Epithelial cell of proximal tubule (primary cell): ENCODE data around the gene FCN1. TPM values are rescaled to one million over a fixed set of nuclear protein-coding genes. Genes with fewer than 3 reads are reported as not detected.

Source experiments
- DNase-seq: peaks from one replicate; pipeline ENCODE4 v3.0.0-alpha.2; 2011; ENCODE audit warnings: low read depth
- H3K4me3 ChIP-seq: 2 replicates; pipeline ENCODE4 v1.5.1; 2011; ENCODE audit warnings: low read depth, mild to moderate bottlenecking, low read length
- CTCF ChIP-seq: conservative IDR thresholded peaks from 2 replicates; pipeline ENCODE4 v1.5.1; 2012; ENCODE audit warnings: low read depth, mild to moderate bottlenecking, low read length
- total RNA-seq: library from RNA; depleted of rRNA; stranded (reverse); fragments of >200 nt; gene quantifications from 2 replicates; pipeline ENCODE4 v1.2.3, GENCODE V29; 2015

The FCN1 gene
- total RNA-seq, 1 donor from 2014 or later: not detected

GRCh38 chr9:134937566-134938345 lies 20.0 kb upstream of the FCN1 start:
- TF ChIP-seq CTCF: no peak
- no peak overlapping the region for H3K4me3 ChIP-seq
- DNase-seq: no peak

GRCh38 chr9:134937164-134937555 lies 19.4 kb upstream of the FCN1 start:
- DNase-seq: no peak
- no peak for TF ChIP-seq CTCF
- no peak overlapping the region for H3K4me3 ChIP-seq

GRCh38 chr9:134936346-134937163 lies 18.8 kb upstream of the FCN1 start:
- DNase-seq: no peak
- H3K4me3 ChIP-seq: no peak overlapping the region
- TF ChIP-seq CTCF: no peak

GRCh38 chr9:134935701-134936345 lies 18.1 kb upstream of the FCN1 start:
- no peak for TF ChIP-seq CTCF
- H3K4me3 ChIP-seq: no peak overlapping the region
- no peak for DNase-seq

GRCh38 chr9:134935056-134935640 lies 17.4 kb upstream of the FCN1 start:
- no peak for DNase-seq
- no peak for TF ChIP-seq CTCF
- no peak overlapping the region for H3K4me3 ChIP-seq

GRCh38 chr9:134933076-134933659 lies 15.5 kb upstream of the FCN1 start:
- TF ChIP-seq CTCF: no peak
- no peak for DNase-seq
- no peak overlapping the region for H3K4me3 ChIP-seq
